ENCODE measurements around the gene MED14.

The MED14 gene

GRCh38 chrX:40729598-40730584 is 5.5 kb downstream of the MED14 start:
- DNase-seq, result no peak

- DNase-seq, result no peak
Measured at GRCh38 chrX:40727581-40728252, 7.6 kb downstream of the MED14 start.

- no peak for DNase-seq
Measured at GRCh38 chrX:40727093-40727492, 8.2 kb downstream of the MED14 start.

GRCh38 chrX:40722930-40723329 is 12.4 kb downstream of the MED14 start:
- no peak for DNase-seq

GRCh38 chrX:40721489-40722106 is 13.7 kb downstream of the MED14 start:
- no peak for DNase-seq

GRCh38 chrX:40720792-40721191 is 14.6 kb downstream of the MED14 start:
- no peak for DNase-seq

GRCh38 chrX:40720339-40720738 is 15.0 kb downstream of the MED14 start:
- DNase-seq, result no peak

- DNase-seq, result no peak
Measured at GRCh38 chrX:40719731-40720130, 15.6 kb downstream of the MED14 start.

GRCh38 chrX:40719218-40719617 is 16.1 kb downstream of the MED14 start:
- DNase-seq, result no peak

- DNase-seq, result no peak
Measured at GRCh38 chrX:40709395-40709794, 25.9 kb downstream of the MED14 start.

- DNase-seq, result no peak
Measured at GRCh38 chrX:40705658-40706312, 29.6 kb downstream of the MED14 start.

- DNase-seq, result no peak
Measured at GRCh38 chrX:40700640-40701342, 34.6 kb downstream of the MED14 start.

GRCh38 chrX:40698851-40699250 is 36.5 kb downstream of the MED14 start:
- no peak for DNase-seq

GRCh38 chrX:40694802-40695201 is 40.5 kb downstream of the MED14 start:
- DNase-seq, result no peak

GRCh38 chrX:40688929-40689328 is 46.4 kb downstream of the MED14 start:
- DNase-seq, result no peak

GRCh38 chrX:40687169-40687568 is 48.2 kb downstream of the MED14 start:
- no peak for DNase-seq

- DNase-seq, result no peak
Measured at GRCh38 chrX:40685362-40685918, 49.9 kb downstream of the MED14 start.

GRCh38 chrX:40684092-40684491 is 51.2 kb downstream of the MED14 start:
- no peak for DNase-seq

- DNase-seq, result no peak
Measured at GRCh38 chrX:40683245-40683644, 52.1 kb downstream of the MED14 start.

GRCh38 chrX:40671126-40671525 is 64.2 kb downstream of the MED14 start:
- no peak for DNase-seq

- no peak for DNase-seq
Measured at GRCh38 chrX:40663880-40664630, 71.3 kb downstream of the MED14 start.
